Testis (tissue), 2 donors: ENCODE data around the gene TOM1L2.

ENCODE experiments used
- CTCF ChIP-seq, 3 experiments: fragments of 450-650 bp in 2 of 3; fragments of 200-600 bp in 1 of 3; sonication (generic) in 1 of 3; IDR thresholded peaks; one replicate each; pipeline ENCODE4 v1.5.1; 2016 to 2019; ENCODE audit warnings: antibody characterized with exemption in 3 of 3, mild to moderate bottlenecking in 2 of 3, moderate library complexity in 1 of 3
- POLR2A ChIP-seq: fragments of 450-650 bp; IDR thresholded peaks from one replicate; pipeline ENCODE4 v1.6.1; 2017; ENCODE audit warnings: antibody characterized with exemption, mild to moderate bottlenecking, moderate library complexity

- TF ChIP-seq CTCF (IDR thresholded peaks at IDR 0.05) (no peak), POLR2A (no peak)
These were observed 30.0 kb upstream of the TOM1L2 start for GRCh38 chr17:18002171-18002570.
